Trophoblast cell (in vitro differentiated cells and primary cell): ENCODE data around the gene TCF7L1.

Source experiments
- DNase-seq, 2 donors: peaks; one replicate each; pipeline ENCODE4 v3.0.0-alpha.2; 2016
- H2AFZ ChIP-seq: 2 replicates; pipeline ENCODE4 v1.6.1; 2013; ENCODE audit warnings: low read length, moderate library complexity, mild to moderate bottlenecking; ENCODE audit not compliant: insufficient read depth, poor library complexity
- H2AK5ac ChIP-seq: 2 replicates; pipeline ENCODE4 v1.6.1; 2013; ENCODE audit warnings: mild to moderate bottlenecking, low read length
- H2BK120ac ChIP-seq: 2 replicates; pipeline ENCODE4 v1.6.1; 2013; ENCODE audit warnings: low read length, mild to moderate bottlenecking, moderate library complexity; ENCODE audit not compliant: insufficient read depth, poor library complexity
- H2BK12ac ChIP-seq: 2 replicates; pipeline ENCODE4 v1.6.1; 2013; ENCODE audit warnings: mild to moderate bottlenecking, low read length, moderate library complexity
- H2BK5ac ChIP-seq: 2 replicates; pipeline ENCODE4 v1.6.1; 2013; ENCODE audit warnings: low read length, low read depth, moderate library complexity, mild to moderate bottlenecking; ENCODE audit not compliant: poor library complexity
- H3K14ac ChIP-seq: 2 replicates; pipeline ENCODE4 v1.6.1; 2013; ENCODE audit warnings: mild to moderate bottlenecking, low read length
- H3K18ac ChIP-seq: 2 replicates; pipeline ENCODE4 v1.6.1; 2013; ENCODE audit warnings: mild to moderate bottlenecking, low read length
- H3K23ac ChIP-seq: 2 replicates; pipeline ENCODE4 v1.6.1; 2013; ENCODE audit warnings: low read length
- H3K27ac ChIP-seq: 2 replicates; pipeline ENCODE4 v1.5.1; 2013; ENCODE audit warnings: low read depth, mild to moderate bottlenecking, inconsistent platforms, low read length, moderate library complexity
- H3K27me3 ChIP-seq: 2 replicates; pipeline ENCODE4 v1.6.1; 2013; ENCODE audit warnings: inconsistent platforms, mild to moderate bottlenecking, low read length, moderate library complexity; ENCODE audit not compliant: insufficient read depth
- H3K36me3 ChIP-seq, 2 experiments: 1 replicate in 1 of 2; 2 replicates in 1 of 2; pipeline ENCODE4 v1.6.1; 2013; ENCODE audit warnings: low read length in 2 of 2, mild to moderate bottlenecking in 2 of 2, moderate library complexity in 1 of 2; ENCODE audit not compliant: insufficient read depth in 2 of 2, control insufficient read depth in 1 of 2
- H3K4ac ChIP-seq: 2 replicates; pipeline ENCODE4 v1.6.1; 2013; ENCODE audit warnings: low read depth, mild to moderate bottlenecking, low read length, moderate library complexity
- H3K4me1 ChIP-seq, 2 experiments: 1 replicate in 1 of 2; 2 replicates in 1 of 2; pipeline ENCODE4 v1.6.1; 2013; ENCODE audit warnings: low read length in 2 of 2, mild to moderate bottlenecking in 2 of 2, moderate library complexity in 1 of 2; ENCODE audit not compliant: insufficient read depth in 2 of 2, control insufficient read depth in 1 of 2
- H3K4me2 ChIP-seq: 2 replicates; pipeline ENCODE4 v1.6.1; 2013; ENCODE audit warnings: inconsistent platforms, mild to moderate bottlenecking, low read length, moderate library complexity
- H3K4me3 ChIP-seq: 2 replicates; pipeline ENCODE4 v1.5.1; 2013; ENCODE audit warnings: mild to moderate bottlenecking, low read depth, low read length, inconsistent platforms
- H3K79me1 ChIP-seq: one replicate; pipeline ENCODE4 v1.6.1; 2013; ENCODE audit warnings: low read length
- H3K79me2 ChIP-seq: 2 replicates; pipeline ENCODE4 v1.6.1; 2013; ENCODE audit warnings: low read length, mild to moderate bottlenecking; ENCODE audit not compliant: control insufficient read depth, insufficient read depth, poor library complexity
- H3K9ac ChIP-seq: 2 replicates; pipeline ENCODE4 v1.6.1; 2013; ENCODE audit warnings: mild to moderate bottlenecking, low read length
- H3K9me3 ChIP-seq: 2 replicates; pipeline ENCODE4 v1.6.1; 2013; ENCODE audit warnings: low read depth, mild to moderate bottlenecking, control low read depth, inconsistent platforms, low read length; ENCODE audit not compliant: insufficient read depth
- H4K12ac ChIP-seq: 2 replicates; pipeline ENCODE4 v1.6.1; 2013; ENCODE audit warnings: low read depth, mild to moderate bottlenecking, low read length, moderate library complexity
- H4K8ac ChIP-seq: 2 replicates; pipeline ENCODE4 v1.6.1; 2013; ENCODE audit warnings: low read depth, mild to moderate bottlenecking, low read length, moderate library complexity
- H4K91ac ChIP-seq: one replicate; pipeline ENCODE4 v1.6.1; 2013; ENCODE audit warnings: low read depth, mild to moderate bottlenecking, low read length, moderate library complexity
- WGBS: extraction: QIAGEN DNeasy Blood & Tissue Kit; methylation state at CpG from one replicate; pipeline ENCODE4 v1.1.7; 2013; ENCODE audit warnings: missing lambda C conversion rate; ENCODE audit not compliant: insufficient read length, insufficient coverage; ENCODE audit errors: extremely low coverage; 5-methylcytosine and 5-hydroxymethylcytosine counted together

Gene TCF7L1

GRCh38 chr2:85325466-85325811, 192.2 kb downstream of the TCF7L1 start:
- Histone ChIP-seq H4K8ac (no peak overlapping the region), H3K79me1 (peaks cover 5% of the 10 kb centered on the region), H3K9ac (no peak overlapping the region), H3K4me3 (no peak overlapping the region), H3K79me2 (peaks cover 12% of the 10 kb centered on the region), H4K91ac (no peak overlapping the region), H3K23ac (no peak overlapping the region), H2BK5ac (no peak overlapping the region), H3K4me2 (peak overlapping the region; percentile 70), H3K4me1 (peaks cover 11 to 13% of the 10 kb centered on the region in 2 experiments), H3K18ac (no peak overlapping the region), H2BK12ac (no peak overlapping the region), H2AK5ac (no peak overlapping the region), H3K27me3 (no peaks in the 10 kb centered on the region), H4K12ac (no peak overlapping the region), H3K27ac (no peak overlapping the region), H3K14ac (no peak overlapping the region), H3K36me3 (peaks cover 23 to 29% of the 10 kb centered on the region in 2 experiments), H2AFZ (no peak overlapping the region), H3K9me3 (no peaks in the 10 kb centered on the region), H2BK120ac (no peak overlapping the region), H3K4ac (no peak overlapping the region)
- no CpG with 5 or more reads among the region's 9 CpGs for WGBS
- DNase-seq = no peak

- no peak overlapping the region for H2BK120ac ChIP-seq
- H3K27ac ChIP-seq = no peak overlapping the region
- no peak overlapping the region for H3K14ac ChIP-seq
- H4K91ac ChIP-seq = no peak overlapping the region
- H3K23ac ChIP-seq = no peak overlapping the region
- peaks cover 12% of the 10 kb centered on the region for H3K79me2 ChIP-seq
- no peak overlapping the region for H3K18ac ChIP-seq
- peak overlapping the region; percentile 62 for H3K4ac ChIP-seq
- no peak overlapping the region for H3K9ac ChIP-seq
- H3K27me3 ChIP-seq = no peaks in the 10 kb centered on the region
- no peak overlapping the region for H4K8ac ChIP-seq
- H3K4me2 ChIP-seq = peak overlapping the region; percentile 70
- peak in 1 of 2 donors; percentile 38 for DNase-seq
- no peak overlapping the region for H4K12ac ChIP-seq
- H2AK5ac ChIP-seq = no peak overlapping the region
- H3K79me1 ChIP-seq = peaks cover 5% of the 10 kb centered on the region
- peaks cover 23% of the 10 kb centered on the region in 2 experiments for H3K36me3 ChIP-seq
- no peak overlapping the region for H2AFZ ChIP-seq
- no CpG with 5 or more reads among the region's 32 CpGs for WGBS
- no peak overlapping the region for H2BK5ac ChIP-seq
- H3K4me3 ChIP-seq = peak overlapping the region; percentile 11
- no peaks in the 10 kb centered on the region for H3K9me3 ChIP-seq
- H2BK12ac ChIP-seq = no peak overlapping the region
- peaks cover 11 to 13% of the 10 kb centered on the region in 2 experiments for H3K4me1 ChIP-seq
Measured at GRCh38 chr2:85326406-85327159, 193.4 kb downstream of the TCF7L1 start.

GRCh38 chr2:85327160-85327821, 194.1 kb downstream of the TCF7L1 start:
- WGBS = no CpG with 5 or more reads among the region's 41 CpGs
- H4K8ac ChIP-seq = peak overlapping the region; percentile 84

GRCh38 chr2:85327822-85328617, 194.8 kb downstream of the TCF7L1 start, which contains the start of gene TGOLN2:
Gene TGOLN2 (minus strand): TSS chr2:85327989. CDS start chr2:85327962, 27 bp downstream.
- H3K27me3 ChIP-seq = no peaks in the 10 kb centered on the region
- H3K4me2 ChIP-seq = peak within 1 kb of the TSS; percentile 70
- H2BK5ac ChIP-seq = peak within 1 kb of the TSS; percentile 93
- H2AK5ac ChIP-seq = peak within 1 kb of the TSS; percentile 21
- H3K23ac ChIP-seq = no peak within 1 kb of the TSS
- peak within 1 kb of the TSS; percentile 96 for H2AFZ ChIP-seq
- peak within 1 kb of the TSS; percentile 97 for H3K18ac ChIP-seq
- H3K14ac ChIP-seq = peak within 1 kb of the TSS; percentile 99
- H3K4me3 ChIP-seq = peak within 1 kb of the TSS; percentile 86
- peak within 1 kb of the TSS; percentile 83 for H3K9ac ChIP-seq
- H2BK12ac ChIP-seq = no peak within 1 kb of the TSS
- peaks cover 11 to 13% of the 10 kb centered on the region in 2 experiments for H3K4me1 ChIP-seq
- H3K9me3 ChIP-seq = no peaks in the 10 kb centered on the region
- peaks cover 5% of the 10 kb centered on the region for H3K79me1 ChIP-seq
- no CpG with 5 or more reads among the region's 57 CpGs for WGBS
- H4K91ac ChIP-seq = peak within 1 kb of the TSS; percentile 93
- peak within 1 kb of the TSS; percentile 98 for H4K12ac ChIP-seq
- peak; percentile 93 to 96 for DNase-seq
- peak within 1 kb of the TSS; percentile 88 for H2BK120ac ChIP-seq
- peak within 1 kb of the TSS; percentile 96 for H3K27ac ChIP-seq
- H3K79me2 ChIP-seq = peaks cover 12% of the 10 kb centered on the region
- peak within 1 kb of the TSS; percentile 98 for H4K8ac ChIP-seq
- peaks cover 16 to 17% of the 10 kb centered on the region in 2 experiments for H3K36me3 ChIP-seq
- H3K4ac ChIP-seq = peak within 1 kb of the TSS; percentile 93

More at GRCh38 chr2:85327160-85327821, 194.1 kb downstream of the TCF7L1 start:
- Histone ChIP-seq H2BK120ac (no peak overlapping the region), H3K79me1 (peaks cover 5% of the 10 kb centered on the region), H3K79me2 (peaks cover 12% of the 10 kb centered on the region), H3K4me1 (peaks cover 11 to 13% of the 10 kb centered on the region in 2 experiments), H3K4me3 (peak overlapping the region; percentile 86), H3K18ac (no peak overlapping the region), H2BK5ac (no peak overlapping the region), H3K23ac (no peak overlapping the region), H2AK5ac (peak overlapping the region; percentile 21), H3K9ac (peak overlapping the region; percentile 80), H3K4ac (peak overlapping the region; percentile 62), H3K27me3 (no peaks in the 10 kb centered on the region), H2BK12ac (no peak overlapping the region), H3K4me2 (peak overlapping the region; percentile 70), H3K27ac (no peak overlapping the region), H3K9me3 (no peaks in the 10 kb centered on the region), H4K91ac (peak overlapping the region; percentile 10), H2AFZ (peak overlapping the region; percentile 58), H3K36me3 (peaks cover 20% of the 10 kb centered on the region in 2 experiments), H3K14ac (peak overlapping the region; percentile 29), H4K12ac (peak overlapping the region; percentile 65)
- DNase-seq = peak in 1 of 2 donors; percentile 33
